Progenitor cell of endocrine pancreas (in vitro differentiated cells): ENCODE measurements around the gene FAM131A. TPM values are rescaled to one million over a fixed set of nuclear protein-coding genes. Genes with fewer than 3 reads are reported as not detected.

Experiments used
- DNase-seq: peaks from one replicate; pipeline ENCODE4 v3.0.0; 2021; ENCODE audit warnings: low spot score; ENCODE audit not compliant: unreplicated experiment
- H3K27ac Mint-ChIP-seq: 2 replicates; pipeline ENCODE4 v1.8.0; 2021; ENCODE audit warnings: mild to moderate bottlenecking, moderate library complexity, mixed read lengths
- H3K27me3 Mint-ChIP-seq: 2 replicates; pipeline ENCODE4 v1.8.0; 2021; ENCODE audit warnings: mixed read lengths
- H3K36me3 Mint-ChIP-seq: 2 replicates; pipeline ENCODE4 v1.8.0; 2022; ENCODE audit warnings: mixed read lengths; ENCODE audit not compliant: insufficient read depth
- H3K4me1 Mint-ChIP-seq: 2 replicates; pipeline ENCODE4 v1.8.0; 2021; ENCODE audit warnings: low read depth, mixed read lengths
- H3K4me3 Mint-ChIP-seq: 2 replicates; pipeline ENCODE4 v1.8.0; 2021; ENCODE audit warnings: low read depth, mild to moderate bottlenecking, moderate library complexity, mixed read lengths
- H3K9me3 Mint-ChIP-seq: 2 replicates; pipeline ENCODE4 v1.8.0; 2021; ENCODE audit warnings: low read depth, mixed read lengths
- total RNA-seq: library from RNA; stranded (reverse); gene quantifications from 2 replicates; pipeline ENCODE4 v1.2.1, GENCODE V29; 2021
- TF ChIP-seq, protein P1 (sequence below): fragments of 200-600 bp; sonication (generic); IDR thresholded peaks from one replicate; pipeline ENCODE4 v1.5.0; 2021; ENCODE audit warnings: antibody characterized with exemption, mild to moderate bottlenecking; ENCODE audit not compliant: unreplicated experiment

The FAM131A gene
- total RNA-seq, 1 donor from 2014 or later, result 15.4 TPM

GRCh38 chr3:184295771-184296170 is 41.6 kb upstream of the FAM131A start:
- H3K4me1 Mint-ChIP-seq, result peaks cover 12% of the 10 kb centered on the region
- H3K4me3 Mint-ChIP-seq, result no peak overlapping the region
- peaks cover 4% of the 10 kb centered on the region for H3K36me3 Mint-ChIP-seq

DNA sequence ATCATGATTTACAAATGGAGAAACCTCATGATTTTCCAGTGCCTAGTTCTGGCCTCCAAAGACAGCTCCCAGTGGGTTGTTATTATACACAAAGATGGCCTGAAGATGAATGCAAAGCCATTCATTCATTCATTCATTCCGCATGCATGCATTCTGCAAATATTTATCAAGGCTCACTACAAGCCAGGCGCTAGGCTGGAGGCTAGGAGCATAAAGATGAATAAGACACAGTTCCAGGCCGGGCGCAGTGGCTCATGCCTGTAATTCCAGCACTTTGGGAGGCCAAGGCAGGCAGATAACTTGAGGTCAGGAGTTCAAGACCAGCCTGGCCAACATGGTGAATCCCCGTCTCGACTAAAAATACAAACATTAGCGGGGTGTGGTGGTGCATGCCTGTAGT is 40.8 kb upstream of the FAM131A start:
- no peaks in the 10 kb centered on the region for H3K9me3 Mint-ChIP-seq
- peaks cover 11% of the 10 kb centered on the region for H3K27me3 Mint-ChIP-seq
- H3K36me3 Mint-ChIP-seq, result peaks cover 7% of the 10 kb centered on the region
- DNase-seq, result no peak
- H3K4me3 Mint-ChIP-seq, result no peak overlapping the region
- TF ChIP-seq, protein P1, sequence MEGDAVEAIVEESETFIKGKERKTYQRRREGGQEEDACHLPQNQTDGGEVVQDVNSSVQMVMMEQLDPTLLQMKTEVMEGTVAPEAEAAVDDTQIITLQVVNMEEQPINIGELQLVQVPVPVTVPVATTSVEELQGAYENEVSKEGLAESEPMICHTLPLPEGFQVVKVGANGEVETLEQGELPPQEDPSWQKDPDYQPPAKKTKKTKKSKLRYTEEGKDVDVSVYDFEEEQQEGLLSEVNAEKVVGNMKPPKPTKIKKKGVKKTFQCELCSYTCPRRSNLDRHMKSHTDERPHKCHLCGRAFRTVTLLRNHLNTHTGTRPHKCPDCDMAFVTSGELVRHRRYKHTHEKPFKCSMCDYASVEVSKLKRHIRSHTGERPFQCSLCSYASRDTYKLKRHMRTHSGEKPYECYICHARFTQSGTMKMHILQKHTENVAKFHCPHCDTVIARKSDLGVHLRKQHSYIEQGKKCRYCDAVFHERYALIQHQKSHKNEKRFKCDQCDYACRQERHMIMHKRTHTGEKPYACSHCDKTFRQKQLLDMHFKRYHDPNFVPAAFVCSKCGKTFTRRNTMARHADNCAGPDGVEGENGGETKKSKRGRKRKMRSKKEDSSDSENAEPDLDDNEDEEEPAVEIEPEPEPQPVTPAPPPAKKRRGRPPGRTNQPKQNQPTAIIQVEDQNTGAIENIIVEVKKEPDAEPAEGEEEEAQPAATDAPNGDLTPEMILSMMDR, result no peak
- H3K4me1 Mint-ChIP-seq, result peaks cover 12% of the 10 kb centered on the region
- H3K27ac Mint-ChIP-seq, result peak overlapping the region; percentile 37

More at GRCh38 chr3:184295771-184296170, 41.6 kb upstream of the FAM131A start:
- peaks cover 11% of the 10 kb centered on the region for H3K27me3 Mint-ChIP-seq
- TF ChIP-seq, protein P1, result no peak
- no peaks in the 10 kb centered on the region for H3K9me3 Mint-ChIP-seq
- H3K27ac Mint-ChIP-seq, result no peak overlapping the region
- DNase-seq, result no peak

GRCh38 chr3:184298759-184299487 is 38.5 kb upstream of the FAM131A start, which contains the start of gene PSMD2:
TSS of gene PSMD2 (plus strand) at chr3:184299241. CDS start at chr3:184299267, 26 bp downstream.
- H3K4me3 Mint-ChIP-seq, result peak within 1 kb of the TSS; percentile 96
- peaks cover 13% of the 10 kb centered on the region for H3K36me3 Mint-ChIP-seq
- peak; percentile 97 for DNase-seq
- H3K4me1 Mint-ChIP-seq, result peaks cover 12% of the 10 kb centered on the region
- TF ChIP-seq, protein P1, result no peak
- no peaks in the 10 kb centered on the region for H3K9me3 Mint-ChIP-seq
- peaks cover 5% of the 10 kb centered on the region for H3K27me3 Mint-ChIP-seq
- H3K27ac Mint-ChIP-seq, result peak within 1 kb of the TSS; percentile 94

- peaks cover 16% of the 10 kb centered on the region for H3K36me3 Mint-ChIP-seq
- H3K9me3 Mint-ChIP-seq, result no peaks in the 10 kb centered on the region
- peaks cover 12% of the 10 kb centered on the region for H3K4me1 Mint-ChIP-seq
- peaks cover 4% of the 10 kb centered on the region for H3K27me3 Mint-ChIP-seq
- no peak for DNase-seq
- TF ChIP-seq, protein P1, result no peak
- H3K4me3 Mint-ChIP-seq, result peak overlapping the region; percentile 96
- H3K27ac Mint-ChIP-seq, result peak overlapping the region; percentile 94
These were observed 37.7 kb upstream of the FAM131A start for GRCh38 chr3:184299488-184300377.

- no peaks in the 10 kb centered on the region for H3K9me3 Mint-ChIP-seq
- peaks cover 12% of the 10 kb centered on the region for H3K4me1 Mint-ChIP-seq
- H3K36me3 Mint-ChIP-seq, result peaks cover 18% of the 10 kb centered on the region
- peak overlapping the region; percentile 96 for H3K4me3 Mint-ChIP-seq
- H3K27ac Mint-ChIP-seq, result peak overlapping the region; percentile 94
- TF ChIP-seq, protein P1, result no peak
- DNase-seq, result no peak
- H3K27me3 Mint-ChIP-seq, result no peaks in the 10 kb centered on the region
These were observed 37.1 kb upstream of the FAM131A start for GRCh38 chr3:184300378-184300720.
